PC-9 (cell line): Measurements from ENCODE around the gene ATCAY.

Experiments
- EZH2 ChIP-seq: fragments of 200-600 bp; sonication (generic); IDR thresholded peaks from 2 replicates; pipeline ENCODE4 v1.8.0; 2017; ENCODE audit warnings: antibody characterized with exemption, low read depth
- TF ChIP-seq, protein P1 (sequence below): fragments of 200-600 bp; sonication (generic); conservative IDR thresholded peaks from 2 replicates; pipeline ENCODE4 v1.6.1; 2017; ENCODE audit warnings: mixed run types, antibody characterized with exemption, mild to moderate bottlenecking, moderate library complexity

DNA sequence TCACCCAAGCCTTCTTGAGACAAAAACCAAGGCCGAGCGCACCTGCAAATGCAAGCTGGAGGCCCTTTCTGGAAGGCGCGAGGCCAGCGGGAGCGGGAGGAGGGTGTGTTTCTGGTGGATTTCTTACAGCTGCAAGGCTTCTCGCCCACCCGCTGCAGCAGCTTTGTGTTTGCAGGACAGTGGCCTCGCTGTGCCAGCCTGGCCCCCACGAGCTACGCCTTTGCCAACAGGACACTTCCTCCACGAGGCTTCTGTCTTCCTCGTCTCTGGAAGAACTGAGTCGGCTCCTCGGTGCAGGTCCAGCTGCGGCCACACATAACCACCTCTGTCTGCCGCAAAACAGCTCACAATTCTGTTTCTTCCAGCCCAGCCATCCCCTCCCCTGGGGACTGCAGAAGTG, 10.1 kb downstream of the ATCAY start:
- TF ChIP-seq, protein P1, sequence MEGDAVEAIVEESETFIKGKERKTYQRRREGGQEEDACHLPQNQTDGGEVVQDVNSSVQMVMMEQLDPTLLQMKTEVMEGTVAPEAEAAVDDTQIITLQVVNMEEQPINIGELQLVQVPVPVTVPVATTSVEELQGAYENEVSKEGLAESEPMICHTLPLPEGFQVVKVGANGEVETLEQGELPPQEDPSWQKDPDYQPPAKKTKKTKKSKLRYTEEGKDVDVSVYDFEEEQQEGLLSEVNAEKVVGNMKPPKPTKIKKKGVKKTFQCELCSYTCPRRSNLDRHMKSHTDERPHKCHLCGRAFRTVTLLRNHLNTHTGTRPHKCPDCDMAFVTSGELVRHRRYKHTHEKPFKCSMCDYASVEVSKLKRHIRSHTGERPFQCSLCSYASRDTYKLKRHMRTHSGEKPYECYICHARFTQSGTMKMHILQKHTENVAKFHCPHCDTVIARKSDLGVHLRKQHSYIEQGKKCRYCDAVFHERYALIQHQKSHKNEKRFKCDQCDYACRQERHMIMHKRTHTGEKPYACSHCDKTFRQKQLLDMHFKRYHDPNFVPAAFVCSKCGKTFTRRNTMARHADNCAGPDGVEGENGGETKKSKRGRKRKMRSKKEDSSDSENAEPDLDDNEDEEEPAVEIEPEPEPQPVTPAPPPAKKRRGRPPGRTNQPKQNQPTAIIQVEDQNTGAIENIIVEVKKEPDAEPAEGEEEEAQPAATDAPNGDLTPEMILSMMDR, result no peak
- TF ChIP-seq EZH2, result no peak
